ENCODE results near the gene FRMD4A. TPM values are rescaled to one million over a fixed set of nuclear protein-coding genes. Genes with fewer than 3 reads are reported as not detected.

FRMD4A gene
- total RNA-seq, 2 donors from 2014 or later = 18.9 to 46.1 TPM

DNA sequence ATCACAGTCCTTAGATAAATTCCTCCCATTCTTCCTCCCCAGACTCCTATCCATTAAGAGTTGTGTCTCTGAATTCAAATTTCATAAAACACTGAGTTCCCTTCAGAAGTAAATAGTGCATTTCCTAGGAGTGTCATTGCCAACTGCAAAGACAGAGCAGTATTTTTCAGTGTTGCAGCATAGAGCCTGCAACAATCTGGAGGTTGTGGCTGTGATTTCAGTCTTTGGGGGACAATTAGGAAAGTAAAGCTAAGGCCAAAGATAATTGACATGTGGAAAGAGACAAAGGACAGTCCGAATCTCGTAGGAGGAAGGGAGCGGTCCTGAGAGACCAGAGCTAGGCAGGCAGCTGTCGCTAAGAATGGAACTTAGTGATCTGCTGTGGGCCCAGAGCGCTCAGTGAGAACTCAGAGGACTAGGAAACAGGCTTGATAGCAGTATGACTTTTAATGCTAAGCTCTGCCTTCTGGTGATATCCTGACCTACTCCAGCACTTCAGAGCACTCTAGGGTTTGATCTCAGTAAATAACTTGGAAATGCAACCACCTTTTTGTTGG lies 697.8 kb downstream of the FRMD4A start:
- Histone ChIP-seq H3K4me3 (no peak overlapping the region), H3K27me3 (no peaks in the 10 kb centered on the region), H3K36me3 (replicated peaks in 1 of 2; ENCODE audit: insufficient read depth in 1 of 2, low read depth in 2 of 2) (no peaks in the 10 kb centered on the region), H3K9me3 (no peaks in the 10 kb centered on the region), H3K4me1 (peaks cover 17% of the 10 kb centered on the region), H3K27ac (peak overlapping the region in 2 of 4 donors; percentile 19 to 37)
- peak; percentile 22 for ATAC-seq
- no peak for DNase-seq
- no peak for TF ChIP-seq POLR2A (IDR thresholded peaks at IDR 0.05)
- WGBS, 2 donors = 89 to 92% methylated on average over 5 of the region's 5 CpGs
- intact Hi-C loops (cut with DNase I) = no loop called here

DNA sequence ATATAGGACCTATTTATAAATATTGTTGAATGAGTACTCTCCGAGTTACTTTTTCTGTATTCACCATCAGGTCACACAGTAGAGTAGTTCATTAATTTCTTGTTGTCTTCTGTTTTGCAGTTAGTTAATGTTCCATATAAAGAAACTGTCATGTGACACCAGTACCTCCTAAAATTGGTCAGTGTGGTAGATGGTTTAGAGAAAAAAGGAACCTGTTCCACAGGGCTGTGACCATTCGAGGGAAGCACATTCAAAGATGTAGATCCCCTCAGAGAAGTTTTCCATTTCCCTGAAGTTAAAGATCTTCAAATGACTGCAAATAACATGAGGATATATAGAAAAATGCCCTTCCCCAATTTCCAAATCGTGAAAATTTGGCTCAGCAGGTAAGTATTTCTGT lies 698.3 kb downstream of the FRMD4A start:
- ATAC-seq (no peak), DNase-seq (no peak)
- 66 to 90% methylated on average over 3 of the region's 3 CpGs for WGBS, 2 donors
- H3K36me3 ChIP-seq (replicated peaks in 1 of 2; ENCODE audit: insufficient read depth in 1 of 2, low read depth in 2 of 2) = no peaks in the 10 kb centered on the region
- no peaks in the 10 kb centered on the region for H3K9me3 ChIP-seq
- intact Hi-C loops (cut with DNase I) = no loop called here
- no peak for TF ChIP-seq POLR2A (IDR thresholded peaks at IDR 0.05)
- TF ChIP-seq, protein P1, sequence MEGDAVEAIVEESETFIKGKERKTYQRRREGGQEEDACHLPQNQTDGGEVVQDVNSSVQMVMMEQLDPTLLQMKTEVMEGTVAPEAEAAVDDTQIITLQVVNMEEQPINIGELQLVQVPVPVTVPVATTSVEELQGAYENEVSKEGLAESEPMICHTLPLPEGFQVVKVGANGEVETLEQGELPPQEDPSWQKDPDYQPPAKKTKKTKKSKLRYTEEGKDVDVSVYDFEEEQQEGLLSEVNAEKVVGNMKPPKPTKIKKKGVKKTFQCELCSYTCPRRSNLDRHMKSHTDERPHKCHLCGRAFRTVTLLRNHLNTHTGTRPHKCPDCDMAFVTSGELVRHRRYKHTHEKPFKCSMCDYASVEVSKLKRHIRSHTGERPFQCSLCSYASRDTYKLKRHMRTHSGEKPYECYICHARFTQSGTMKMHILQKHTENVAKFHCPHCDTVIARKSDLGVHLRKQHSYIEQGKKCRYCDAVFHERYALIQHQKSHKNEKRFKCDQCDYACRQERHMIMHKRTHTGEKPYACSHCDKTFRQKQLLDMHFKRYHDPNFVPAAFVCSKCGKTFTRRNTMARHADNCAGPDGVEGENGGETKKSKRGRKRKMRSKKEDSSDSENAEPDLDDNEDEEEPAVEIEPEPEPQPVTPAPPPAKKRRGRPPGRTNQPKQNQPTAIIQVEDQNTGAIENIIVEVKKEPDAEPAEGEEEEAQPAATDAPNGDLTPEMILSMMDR (IDR thresholded peaks at IDR 0.05) = no peak
- H3K27me3 ChIP-seq = no peaks in the 10 kb centered on the region
- H3K4me1 ChIP-seq = peaks cover 17% of the 10 kb centered on the region
- no peak overlapping the region for H3K4me3 ChIP-seq
- peak overlapping the region in 1 of 4 donors; percentile 19 for H3K27ac ChIP-seq

DNA sequence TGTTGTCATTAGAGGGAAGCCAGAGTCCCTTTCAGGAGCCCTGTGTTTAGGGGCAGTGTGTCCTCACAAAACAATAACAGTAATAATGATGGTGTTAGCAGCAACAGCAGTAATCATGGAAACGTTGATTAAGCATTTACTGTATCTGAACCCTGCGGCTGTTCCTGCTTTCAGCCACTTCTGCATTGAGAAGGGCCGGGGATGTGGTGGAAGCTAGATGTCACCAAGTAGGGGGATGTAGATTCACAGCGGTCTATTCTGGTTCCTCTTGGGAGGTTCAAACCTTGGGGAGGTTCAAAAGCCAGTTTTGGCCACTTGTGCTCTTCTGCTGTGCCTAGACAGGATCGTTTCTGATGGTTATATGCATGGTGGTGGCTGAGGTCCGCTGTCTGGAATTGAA lies 699.1 kb downstream of the FRMD4A start:
- Histone ChIP-seq H3K9me3 (no peaks in the 10 kb centered on the region), H3K36me3 (replicated peaks in 1 of 2; ENCODE audit: insufficient read depth in 1 of 2, low read depth in 2 of 2) (no peaks in the 10 kb centered on the region), H3K4me3 (no peak overlapping the region), H3K27me3 (no peaks in the 10 kb centered on the region), H3K27ac (no peak overlapping the region), H3K4me1 (peaks cover 19% of the 10 kb centered on the region)
- DNase-seq = peak in 1 of 4 donors; percentile 27
- ATAC-seq = no peak
- WGBS, 2 donors = 93% methylated on average over 6 of the region's 6 CpGs
- TF ChIP-seq, protein P1 (IDR thresholded peaks at IDR 0.05) = no peak
- TF ChIP-seq POLR2A (IDR thresholded peaks at IDR 0.05) = no peak
- intact Hi-C loops (cut with DNase I) = no loop called here

DNA sequence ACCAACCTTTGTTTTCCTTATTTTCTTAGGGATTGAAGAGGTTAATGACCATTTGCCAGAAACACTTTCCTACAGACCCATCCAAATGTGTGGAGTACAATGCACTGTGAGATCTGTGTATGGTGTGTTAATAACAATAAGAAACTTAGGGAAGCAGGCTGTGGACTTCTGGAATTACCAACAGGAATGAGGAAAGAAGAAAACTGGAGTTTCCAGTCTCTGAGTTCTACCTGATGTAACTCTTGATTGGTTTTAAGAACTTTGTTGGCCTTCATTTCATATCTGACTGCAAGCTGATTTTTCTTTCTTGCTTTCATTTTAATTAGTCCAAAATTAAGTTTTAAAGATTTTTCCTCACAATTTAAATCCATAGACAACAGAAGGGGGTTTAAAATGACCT lies 700.5 kb downstream of the FRMD4A start:
- Histone ChIP-seq H3K9me3 (no peaks in the 10 kb centered on the region), H3K4me3 (no peak overlapping the region), H3K27ac (no peak overlapping the region), H3K4me1 (peaks cover 19% of the 10 kb centered on the region), H3K36me3 (replicated peaks in 1 of 2; ENCODE audit: insufficient read depth in 1 of 2, low read depth in 2 of 2) (no peaks in the 10 kb centered on the region), H3K27me3 (no peaks in the 10 kb centered on the region)
- intact Hi-C loops (cut with DNase I) = no loop called here
- DNase-seq (no peak), ATAC-seq (no peak)
- TF ChIP-seq POLR2A (IDR thresholded peaks at IDR 0.05) = no peak
- TF ChIP-seq, protein P1 (IDR thresholded peaks at IDR 0.05) = no peak

DNA sequence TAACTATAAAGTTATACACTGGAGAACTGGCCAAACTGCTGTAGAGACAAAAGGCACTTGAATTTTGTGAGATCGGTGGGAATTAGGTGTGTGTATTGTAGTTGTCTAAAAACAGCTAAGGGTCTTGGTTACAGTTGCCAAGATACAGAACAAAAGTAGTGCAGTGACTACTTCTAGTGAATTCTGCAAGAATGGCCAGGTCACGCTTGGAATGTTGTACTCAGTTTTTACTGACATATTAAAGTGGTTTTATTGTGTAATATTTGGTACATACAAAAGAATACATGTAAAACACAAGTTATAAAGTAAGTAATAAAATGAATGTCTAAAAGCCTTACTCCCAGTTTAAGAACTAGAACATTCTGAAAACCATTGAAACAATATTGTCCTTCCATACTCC lies 701.6 kb downstream of the FRMD4A start:
- Histone ChIP-seq H3K9me3 (no peaks in the 10 kb centered on the region), H3K27ac (peak overlapping the region in 1 of 4 donors; percentile 15), H3K36me3 (replicated peaks in 1 of 2; ENCODE audit: insufficient read depth in 1 of 2, low read depth in 2 of 2) (no peaks in the 10 kb centered on the region), H3K27me3 (no peaks in the 10 kb centered on the region), H3K4me1 (peaks cover 19% of the 10 kb centered on the region), H3K4me3 (no peak overlapping the region)
- 71 to 81% methylated on average over 2 of the region's 2 CpGs for WGBS, 2 donors
- ATAC-seq (no peak), DNase-seq (no peak)
- TF ChIP-seq POLR2A (IDR thresholded peaks at IDR 0.05) = no peak
- TF ChIP-seq, protein P1 (IDR thresholded peaks at IDR 0.05) = no peak
- intact Hi-C loops (cut with DNase I) = no loop called here
